Metanephros (tissue), 1 donor: ENCODE results near the gene SPANXN3. TPM values are rescaled to one million over a fixed set of nuclear protein-coding genes. Genes with fewer than 3 reads are reported as not detected.

ENCODE experiments used
- total RNA-seq: library from RNA; depleted of rRNA; stranded (reverse); fragments of >200 nt; gene quantifications from one replicate; pipeline ENCODE4 v1.2.3, GENCODE V29; 2014

Gene SPANXN3, protein sequence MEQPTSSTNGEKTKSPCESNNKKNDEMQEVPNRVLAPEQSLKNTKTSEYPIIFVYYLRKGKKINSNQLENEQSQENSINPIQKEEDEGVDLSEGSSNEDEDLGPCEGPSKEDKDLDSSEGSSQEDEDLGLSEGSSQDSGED
- total RNA-seq: not detected

DNA sequence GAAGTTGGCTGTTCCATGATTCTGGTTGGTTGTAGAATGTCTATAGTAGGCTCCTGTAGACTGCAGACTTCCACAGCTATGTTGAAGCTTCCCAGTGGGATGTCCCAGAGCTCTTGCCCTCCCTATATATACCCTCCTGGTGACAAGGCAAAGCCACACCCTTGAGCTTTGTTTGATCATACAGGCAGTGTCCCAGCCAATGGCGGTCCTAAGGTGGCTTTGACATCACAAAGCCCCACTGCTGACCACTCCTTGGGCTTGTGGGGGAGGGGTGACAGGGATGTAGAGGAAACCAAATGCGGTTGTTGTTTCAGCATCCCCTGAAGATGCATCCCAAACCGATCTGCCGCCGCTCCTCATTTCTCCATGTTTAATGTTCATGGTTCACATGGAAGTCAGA lies at the start of gene SPANXN3:
Gene SPANXN3, minus strand, starts transcription at position 101 of the 400 bp plus-strand sequence. Its CDS starts 84 bp downstream, at position 17.

Other genes starting within 250 kb of the SPANXN3 start
- gene SLITRK4, start 118.6 kb upstream of the SPANXN3 start, total RNA-seq: 12.3 TPM
- gene SPANXN2, start 203.3 kb upstream of the SPANXN3 start, total RNA-seq: not detected